ENCODE data around the gene FBXL4.

FBXL4 gene

DNA sequence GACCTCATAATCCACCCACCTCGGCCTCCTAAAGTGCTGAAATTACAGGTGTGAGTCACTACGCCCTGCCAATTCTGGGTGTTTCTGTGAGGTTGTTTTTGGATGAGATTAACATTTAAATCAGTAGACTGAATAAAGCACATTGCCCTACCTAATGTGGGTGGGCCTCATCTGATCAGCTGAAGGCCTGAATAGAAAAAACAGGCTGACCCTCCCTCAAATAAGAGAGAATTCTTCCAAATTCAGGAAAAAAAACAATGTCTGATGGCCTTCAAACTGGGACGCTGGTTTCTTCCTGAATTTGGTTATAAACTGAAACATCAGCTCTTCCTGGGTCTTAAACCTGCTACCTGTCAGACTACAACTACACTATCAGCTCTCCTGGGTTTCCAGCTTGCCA is 62.4 kb downstream of the FBXL4 start:
- CTCF ChIA-PET = no interaction called here
- Mint-ChIP-seq H3K27me3 (no peaks in the 10 kb centered on the region), H3K36me3 (peaks cover 10% of the 10 kb centered on the region), H3K4me1 (peaks cover 7% of the 10 kb centered on the region), H3K27ac (no peak overlapping the region), H3K4me3 (no peak overlapping the region), H3K9me3 (no peaks in the 10 kb centered on the region)
- no peak for DNase-seq

DNA sequence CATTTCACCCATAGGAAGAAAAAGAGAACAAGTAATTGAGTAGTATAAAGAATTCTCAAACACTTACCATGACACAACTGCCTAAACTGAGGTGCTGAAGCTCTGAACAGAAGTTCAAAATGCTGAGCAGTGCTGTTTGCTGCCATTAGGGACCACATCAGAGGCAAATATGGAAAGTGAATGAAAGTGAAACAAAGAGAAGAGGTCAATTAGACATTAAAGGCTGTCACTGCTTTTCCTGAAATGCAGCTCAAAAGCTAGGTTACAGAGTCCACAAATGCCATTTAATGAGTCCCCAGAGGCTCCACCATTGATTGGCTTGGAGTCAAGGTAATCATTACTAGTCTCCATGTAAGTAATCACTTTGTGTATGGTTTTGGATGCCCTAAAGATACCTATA is 67.3 kb downstream of the FBXL4 start:
- Mint-ChIP-seq H3K27me3 (no peaks in the 10 kb centered on the region), H3K9me3 (no peaks in the 10 kb centered on the region), H3K36me3 (peaks cover 8% of the 10 kb centered on the region), H3K4me1 (peaks cover 10% of the 10 kb centered on the region), H3K4me3 (no peak overlapping the region), H3K27ac (no peak overlapping the region)
- DNase-seq = peak; percentile 25
- CTCF ChIA-PET = no interaction called here

DNA sequence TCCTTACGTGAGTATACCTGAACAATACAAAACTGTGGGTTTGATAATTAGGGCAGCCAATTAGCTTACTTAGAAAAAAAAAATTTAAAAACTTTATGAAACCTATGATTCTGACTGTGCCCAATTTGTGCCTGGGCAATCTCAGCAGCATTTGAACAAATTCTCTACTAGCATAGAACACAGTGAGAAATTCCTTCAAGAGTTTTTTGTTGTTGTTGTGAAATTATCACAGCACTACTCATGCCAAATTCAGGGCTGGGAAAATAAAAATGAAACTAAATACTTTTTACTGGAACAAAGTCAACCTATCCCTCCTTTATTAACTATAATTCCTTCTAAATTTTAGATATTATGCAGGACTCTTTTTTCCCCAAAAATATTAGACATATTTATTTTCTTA is 70.5 kb downstream of the FBXL4 start:
- Mint-ChIP-seq H3K9me3 (no peaks in the 10 kb centered on the region), H3K27me3 (no peaks in the 10 kb centered on the region), H3K36me3 (peaks cover 12% of the 10 kb centered on the region), H3K4me3 (no peak overlapping the region), H3K4me1 (peaks cover 10% of the 10 kb centered on the region), H3K27ac (no peak overlapping the region)
- CTCF ChIA-PET = no interaction called here
- no peak for DNase-seq

- no peak overlapping the region for H3K4me3 Mint-ChIP-seq
- CTCF ChIA-PET = no interaction called here
- no peak for DNase-seq
- no peak overlapping the region for H3K27ac Mint-ChIP-seq
- H3K4me1 Mint-ChIP-seq = peaks cover 3% of the 10 kb centered on the region
- no peaks in the 10 kb centered on the region for H3K27me3 Mint-ChIP-seq
- no peaks in the 10 kb centered on the region for H3K9me3 Mint-ChIP-seq
- H3K36me3 Mint-ChIP-seq = peaks cover 9% of the 10 kb centered on the region
These were observed 72.4 kb downstream of the FBXL4 start for GRCh38 chr6:98875375-98875774.

GRCh38 chr6:98871821-98872220 is 75.9 kb downstream of the FBXL4 start:
- H3K27ac Mint-ChIP-seq = no peak overlapping the region
- no peak overlapping the region for H3K4me3 Mint-ChIP-seq
- H3K27me3 Mint-ChIP-seq = no peaks in the 10 kb centered on the region
- H3K4me1 Mint-ChIP-seq = no peaks in the 10 kb centered on the region
- peaks cover 7% of the 10 kb centered on the region for H3K36me3 Mint-ChIP-seq
- no peaks in the 10 kb centered on the region for H3K9me3 Mint-ChIP-seq
- CTCF ChIA-PET = no interaction called here
- DNase-seq = no peak

DNA sequence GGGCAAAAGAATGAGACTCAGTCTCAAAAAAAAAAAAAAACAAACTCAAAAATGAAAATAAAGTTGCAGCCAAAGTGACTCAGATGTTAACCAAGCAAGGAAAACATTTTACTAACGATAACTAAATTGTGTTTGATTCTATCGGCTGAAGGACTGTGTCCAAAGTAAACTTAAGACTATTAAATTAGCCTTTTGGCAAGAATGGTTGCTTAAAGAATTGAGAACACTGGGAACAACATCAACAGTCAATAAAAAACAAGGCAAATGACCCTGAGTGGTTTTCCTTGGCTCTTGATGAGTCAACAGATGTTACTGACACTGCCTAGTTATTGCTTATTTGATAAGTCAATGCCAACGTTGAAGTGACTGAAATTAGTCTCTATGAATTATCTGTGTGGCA is 76.7 kb downstream of the FBXL4 start:
- Mint-ChIP-seq H3K9me3 (no peaks in the 10 kb centered on the region), H3K36me3 (peaks cover 7% of the 10 kb centered on the region), H3K27ac (no peak overlapping the region)

DNA sequence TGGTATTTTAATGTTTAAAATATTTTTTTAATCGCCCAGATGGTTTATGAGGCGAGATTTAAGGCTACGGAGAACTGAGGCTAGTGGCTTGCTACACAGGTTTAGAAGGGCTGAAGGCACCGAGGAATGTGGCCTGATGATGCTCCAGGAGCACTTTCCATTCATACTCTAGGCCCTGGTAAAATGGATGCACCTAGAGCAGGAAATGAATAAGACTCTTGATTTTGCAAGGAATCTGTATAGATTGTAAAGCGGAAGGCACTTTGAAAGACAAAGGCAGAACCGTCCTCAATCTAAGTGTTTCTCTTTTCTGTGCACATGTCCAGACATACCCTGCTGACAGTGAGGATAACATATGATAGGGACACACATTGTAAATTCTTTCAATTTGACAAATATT is 83.2 kb downstream of the FBXL4 start:
- H3K27me3 Mint-ChIP-seq = no peaks in the 10 kb centered on the region
- no peak for DNase-seq
- no peaks in the 10 kb centered on the region for H3K4me1 Mint-ChIP-seq
- no peaks in the 10 kb centered on the region for H3K9me3 Mint-ChIP-seq
- H3K4me3 Mint-ChIP-seq = no peak overlapping the region
- peaks cover 6% of the 10 kb centered on the region for H3K36me3 Mint-ChIP-seq
- no peak overlapping the region for H3K27ac Mint-ChIP-seq
- CTCF ChIA-PET = no interaction called here

More for the DNA sequence above, 76.7 kb downstream of the FBXL4 start:
- no peaks in the 10 kb centered on the region for H3K4me1 Mint-ChIP-seq
- H3K4me3 Mint-ChIP-seq = no peak overlapping the region
- no peaks in the 10 kb centered on the region for H3K27me3 Mint-ChIP-seq
- CTCF ChIA-PET = no interaction called here
- DNase-seq = no peak

DNA sequence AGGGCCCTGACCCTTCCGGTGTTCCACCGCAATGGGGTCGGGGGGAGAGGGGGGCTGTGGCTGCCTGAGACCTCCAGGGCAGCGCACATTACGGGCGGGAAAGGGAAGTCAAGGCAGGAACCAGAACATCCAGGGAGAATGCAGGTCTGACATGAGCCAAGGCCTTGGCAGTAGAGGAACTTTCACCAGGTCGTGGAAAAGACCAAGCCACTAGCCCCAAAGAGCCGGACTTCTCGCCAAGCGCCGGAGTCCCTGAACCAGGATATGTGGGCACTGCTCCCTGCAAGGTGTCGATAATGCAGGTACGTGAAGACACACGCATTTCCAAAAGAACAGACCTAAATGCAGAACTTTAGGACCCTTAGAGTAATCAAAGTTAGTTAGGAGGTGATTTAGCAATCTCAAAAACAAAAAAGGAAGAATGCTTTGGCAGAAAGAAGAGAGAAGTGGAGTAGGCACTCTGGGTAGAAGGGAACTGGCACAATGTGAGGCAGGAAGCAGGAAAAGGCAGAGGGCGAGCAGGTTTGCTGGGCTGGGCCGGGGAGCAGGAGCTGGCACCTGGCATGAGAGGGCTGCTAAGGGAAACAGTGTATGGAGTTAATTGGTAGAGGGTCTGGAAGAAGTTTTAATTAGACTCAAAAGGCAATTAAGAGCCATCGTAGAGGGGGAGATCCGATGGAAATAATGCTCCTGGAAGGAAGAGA is 99.1 kb downstream of the FBXL4 start:
- Mint-ChIP-seq H3K4me3 (no peak overlapping the region), H3K9me3 (no peaks in the 10 kb centered on the region), H3K27me3 (peaks cover 66% of the 10 kb centered on the region), H3K36me3 (no peaks in the 10 kb centered on the region), H3K4me1 (peaks cover 15% of the 10 kb centered on the region), H3K27ac (no peak overlapping the region)
- CTCF ChIA-PET = no interaction called here
- no peak for DNase-seq

DNA sequence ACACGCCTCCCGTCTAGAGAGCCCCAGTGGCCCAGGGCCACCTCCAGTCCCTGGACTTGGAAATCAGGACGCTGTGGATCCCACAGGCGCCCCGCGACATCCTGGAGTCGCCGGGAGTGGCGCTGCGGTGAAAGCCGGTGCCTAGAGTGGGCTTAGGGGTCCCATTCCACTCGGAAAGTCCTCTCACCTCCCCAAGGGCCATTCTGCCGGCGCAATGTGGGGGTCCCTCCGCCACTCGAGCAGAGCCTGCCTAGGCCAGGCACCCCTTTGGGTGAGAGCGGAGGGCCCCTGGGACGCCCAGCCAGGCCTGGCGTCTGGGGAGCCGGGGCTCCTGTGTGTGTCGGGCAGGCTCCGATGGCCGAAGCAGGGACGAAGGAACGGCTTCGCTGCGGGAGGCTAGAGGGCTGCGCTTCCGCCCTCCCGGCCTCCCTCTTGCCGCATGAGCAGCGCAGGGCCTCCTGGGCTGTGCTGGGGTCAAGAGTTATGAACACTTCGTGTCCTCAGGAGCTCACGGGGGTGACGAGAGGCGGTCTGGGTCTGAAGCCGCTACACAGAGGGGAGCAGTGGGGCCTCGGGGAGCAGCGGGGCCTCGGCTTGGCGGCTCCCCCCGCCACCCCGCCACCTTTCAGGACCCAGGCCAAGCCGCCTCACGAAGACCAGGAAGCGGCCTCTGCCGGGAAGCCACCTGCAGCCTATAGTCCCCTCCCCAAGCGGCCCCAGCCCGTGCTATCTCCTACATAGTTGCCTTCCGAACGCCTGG is 99.8 kb downstream of the FBXL4 start:
- H3K4me3 Mint-ChIP-seq = no peak overlapping the region
- no peak overlapping the region for H3K27ac Mint-ChIP-seq
- H3K36me3 Mint-ChIP-seq = peaks cover under 1% of the 10 kb centered on the region

GRCh38 chr6:98847416-98847778 is 100.3 kb downstream of the FBXL4 start:
- Mint-ChIP-seq H3K9me3 (no peaks in the 10 kb centered on the region), H3K4me3 (no peak overlapping the region), H3K27ac (no peak overlapping the region), H3K4me1 (peaks cover 17% of the 10 kb centered on the region), H3K36me3 (peaks cover 4% of the 10 kb centered on the region), H3K27me3 (peaks cover 79% of the 10 kb centered on the region)
- no peak for DNase-seq
- CTCF ChIA-PET = interaction anchor here (0.9 to 1.4 kb wide), 3 partner anchors 19 to 272 kb away, joined by 3 to 7 read pairs (median 3); no protein-coding TSS in a partner anchor

More for the DNA sequence above, 99.8 kb downstream of the FBXL4 start:
- H3K9me3 Mint-ChIP-seq = no peaks in the 10 kb centered on the region
- peaks cover 73% of the 10 kb centered on the region for H3K27me3 Mint-ChIP-seq
- CTCF ChIA-PET = interaction anchor here (0.9 to 1.4 kb wide), 3 partner anchors 19 to 271 kb away, joined by 3 to 7 read pairs (median 3); no protein-coding TSS in a partner anchor
- DNase-seq = no peak
- peaks cover 15% of the 10 kb centered on the region for H3K4me1 Mint-ChIP-seq

DNA sequence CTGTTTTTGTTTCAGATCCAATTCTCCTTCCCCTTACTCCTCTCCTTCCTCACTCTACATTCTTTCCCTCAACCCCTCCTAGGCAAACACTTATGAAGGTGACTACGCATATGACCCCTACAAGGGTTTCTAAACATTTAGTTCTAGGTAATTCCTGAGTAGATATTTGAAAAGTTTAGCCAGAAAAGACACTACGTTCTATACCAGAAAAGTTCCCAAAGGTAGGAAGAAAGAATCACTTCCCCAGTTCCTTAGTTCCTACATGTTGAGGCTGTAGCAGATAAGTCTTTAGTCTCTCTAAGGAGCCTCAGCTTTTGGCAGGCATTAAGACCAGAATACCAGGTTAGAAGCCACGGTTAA is 101.7 kb downstream of the FBXL4 start:
- Mint-ChIP-seq H3K27me3 (peaks cover 92% of the 10 kb centered on the region), H3K4me1 (peaks cover 17% of the 10 kb centered on the region), H3K9me3 (no peaks in the 10 kb centered on the region), H3K36me3 (peaks cover 4% of the 10 kb centered on the region), H3K27ac (no peak overlapping the region), H3K4me3 (no peak overlapping the region)
- CTCF ChIA-PET = interaction anchor here (0.9 to 1.3 kb wide), 3 partner anchors 10 to 273 kb away, joined by 4 to 6 read pairs (median 5); no protein-coding TSS in a partner anchor
- DNase-seq = no peak

- Mint-ChIP-seq H3K36me3 (peaks cover 4% of the 10 kb centered on the region), H3K4me1 (peaks cover 17% of the 10 kb centered on the region), H3K4me3 (peak overlapping the region; percentile 33), H3K27me3 (peaks cover 98% of the 10 kb centered on the region), H3K9me3 (no peaks in the 10 kb centered on the region), H3K27ac (peak overlapping the region; percentile 79)
- DNase-seq = peak; percentile 78
- CTCF ChIA-PET = interaction anchor here (0.9 to 1.3 kb wide), 3 partner anchors 10 to 1348 kb away, joined by 3 to 6 read pairs (median 4); no protein-coding TSS in a partner anchor
These were observed 102.3 kb downstream of the FBXL4 start for GRCh38 chr6:98845211-98846020.

- CTCF ChIA-PET = interaction anchor here (1.0 to 1.3 kb wide), 3 partner anchors 9 to 1348 kb away, joined by 3 to 6 read pairs (median 3); no protein-coding TSS in a partner anchor
- no peaks in the 10 kb centered on the region for H3K9me3 Mint-ChIP-seq
- H3K27ac Mint-ChIP-seq = peak overlapping the region; percentile 53
- H3K4me3 Mint-ChIP-seq = no peak overlapping the region
- peaks cover 4% of the 10 kb centered on the region for H3K36me3 Mint-ChIP-seq
- no peak for DNase-seq
- peaks cover 17% of the 10 kb centered on the region for H3K4me1 Mint-ChIP-seq
- peaks cover 99% of the 10 kb centered on the region for H3K27me3 Mint-ChIP-seq
These were observed 103.2 kb downstream of the FBXL4 start for GRCh38 chr6:98844244-98845210.

Data from activated naive CD4-positive, alpha-beta T cell treated with anti-CD3 and anti-CD28 coated beads, Interleukin-2, amount 10 ng/mL, durations not matched to agents 7 days and 5 days (primary cell).